Prostate gland (tissue), 2 donors: Measurements from ENCODE around the gene CT45A3.
"Not testable (repeated sequence)": the region's sequence is repeated elsewhere in the genome, so short reads cannot be mapped to it uniquely, and the experiment has no call there.

Experiments used
- POLR2A ChIP-seq: fragments of 450-650 bp; IDR thresholded peaks from one replicate; pipeline ENCODE4 v1.6.1; 2016; ENCODE audit warnings: antibody characterized with exemption, mild to moderate bottlenecking
- TF ChIP-seq, protein P1 (sequence below), 4 experiments: fragments of 200-600 bp in 2 of 4; fragments of 450-650 bp in 2 of 4; sonication (generic) in 2 of 4; IDR thresholded peaks; 1 replicate in 3 of 4; 2 replicates in 1 of 4; pipeline ENCODE4 v1.5.1; 2016 to 2019; ENCODE audit warnings: antibody characterized with exemption in 4 of 4, mild to moderate bottlenecking in 2 of 4, moderate library complexity in 2 of 4

- TF ChIP-seq, protein P1, sequence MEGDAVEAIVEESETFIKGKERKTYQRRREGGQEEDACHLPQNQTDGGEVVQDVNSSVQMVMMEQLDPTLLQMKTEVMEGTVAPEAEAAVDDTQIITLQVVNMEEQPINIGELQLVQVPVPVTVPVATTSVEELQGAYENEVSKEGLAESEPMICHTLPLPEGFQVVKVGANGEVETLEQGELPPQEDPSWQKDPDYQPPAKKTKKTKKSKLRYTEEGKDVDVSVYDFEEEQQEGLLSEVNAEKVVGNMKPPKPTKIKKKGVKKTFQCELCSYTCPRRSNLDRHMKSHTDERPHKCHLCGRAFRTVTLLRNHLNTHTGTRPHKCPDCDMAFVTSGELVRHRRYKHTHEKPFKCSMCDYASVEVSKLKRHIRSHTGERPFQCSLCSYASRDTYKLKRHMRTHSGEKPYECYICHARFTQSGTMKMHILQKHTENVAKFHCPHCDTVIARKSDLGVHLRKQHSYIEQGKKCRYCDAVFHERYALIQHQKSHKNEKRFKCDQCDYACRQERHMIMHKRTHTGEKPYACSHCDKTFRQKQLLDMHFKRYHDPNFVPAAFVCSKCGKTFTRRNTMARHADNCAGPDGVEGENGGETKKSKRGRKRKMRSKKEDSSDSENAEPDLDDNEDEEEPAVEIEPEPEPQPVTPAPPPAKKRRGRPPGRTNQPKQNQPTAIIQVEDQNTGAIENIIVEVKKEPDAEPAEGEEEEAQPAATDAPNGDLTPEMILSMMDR (IDR thresholded peaks at IDR 0.05): not testable (repeated sequence)
- not testable (repeated sequence) for TF ChIP-seq POLR2A
Observed at GRCh38 chrX:135713183-135713689, 54.8 kb downstream of the CT45A3 start, which contains the start of gene CT45A1.
